ENCODE data around the gene TADA3.

DNA sequence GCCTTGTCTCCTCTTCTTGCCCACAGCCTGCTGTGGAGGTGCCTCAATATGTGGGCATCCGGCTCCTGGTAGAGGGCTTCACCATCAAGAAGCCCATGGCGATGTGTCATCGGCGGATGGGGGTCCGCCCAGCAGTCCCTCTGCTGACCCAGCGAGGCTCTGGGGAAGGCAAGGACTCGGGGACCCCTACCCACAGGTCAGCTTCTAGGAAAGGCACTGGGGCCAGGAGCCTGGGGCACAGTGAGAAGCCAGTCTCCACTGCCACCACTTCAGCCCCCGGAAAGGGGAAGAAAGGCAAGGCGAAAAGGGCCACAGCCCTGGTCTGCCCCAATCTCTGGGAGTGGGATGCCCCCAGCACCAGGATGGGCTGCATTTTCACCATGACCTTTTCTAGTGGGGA is 40.8 kb upstream of the TADA3 start:
- no peak for TF ChIP-seq POLR2A (IDR thresholded peaks at IDR 0.05)
- TF ChIP-seq, protein P1, sequence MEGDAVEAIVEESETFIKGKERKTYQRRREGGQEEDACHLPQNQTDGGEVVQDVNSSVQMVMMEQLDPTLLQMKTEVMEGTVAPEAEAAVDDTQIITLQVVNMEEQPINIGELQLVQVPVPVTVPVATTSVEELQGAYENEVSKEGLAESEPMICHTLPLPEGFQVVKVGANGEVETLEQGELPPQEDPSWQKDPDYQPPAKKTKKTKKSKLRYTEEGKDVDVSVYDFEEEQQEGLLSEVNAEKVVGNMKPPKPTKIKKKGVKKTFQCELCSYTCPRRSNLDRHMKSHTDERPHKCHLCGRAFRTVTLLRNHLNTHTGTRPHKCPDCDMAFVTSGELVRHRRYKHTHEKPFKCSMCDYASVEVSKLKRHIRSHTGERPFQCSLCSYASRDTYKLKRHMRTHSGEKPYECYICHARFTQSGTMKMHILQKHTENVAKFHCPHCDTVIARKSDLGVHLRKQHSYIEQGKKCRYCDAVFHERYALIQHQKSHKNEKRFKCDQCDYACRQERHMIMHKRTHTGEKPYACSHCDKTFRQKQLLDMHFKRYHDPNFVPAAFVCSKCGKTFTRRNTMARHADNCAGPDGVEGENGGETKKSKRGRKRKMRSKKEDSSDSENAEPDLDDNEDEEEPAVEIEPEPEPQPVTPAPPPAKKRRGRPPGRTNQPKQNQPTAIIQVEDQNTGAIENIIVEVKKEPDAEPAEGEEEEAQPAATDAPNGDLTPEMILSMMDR (IDR thresholded peaks at IDR 0.05) = no peak
